SHP77 treated with DMSO at 0.1 percent for 48 hours (cell line): ENCODE data around the gene NAGS.
"Not testable (repeated sequence)": the region's sequence is repeated elsewhere in the genome, so short reads cannot be mapped to it uniquely, and the experiment has no call there.

ENCODE experiments used
- DNase-seq: peaks from one replicate; lab custom pipeline; 2025; lab: John Stamatoyannopoulos, UW

Gene NAGS, protein sequence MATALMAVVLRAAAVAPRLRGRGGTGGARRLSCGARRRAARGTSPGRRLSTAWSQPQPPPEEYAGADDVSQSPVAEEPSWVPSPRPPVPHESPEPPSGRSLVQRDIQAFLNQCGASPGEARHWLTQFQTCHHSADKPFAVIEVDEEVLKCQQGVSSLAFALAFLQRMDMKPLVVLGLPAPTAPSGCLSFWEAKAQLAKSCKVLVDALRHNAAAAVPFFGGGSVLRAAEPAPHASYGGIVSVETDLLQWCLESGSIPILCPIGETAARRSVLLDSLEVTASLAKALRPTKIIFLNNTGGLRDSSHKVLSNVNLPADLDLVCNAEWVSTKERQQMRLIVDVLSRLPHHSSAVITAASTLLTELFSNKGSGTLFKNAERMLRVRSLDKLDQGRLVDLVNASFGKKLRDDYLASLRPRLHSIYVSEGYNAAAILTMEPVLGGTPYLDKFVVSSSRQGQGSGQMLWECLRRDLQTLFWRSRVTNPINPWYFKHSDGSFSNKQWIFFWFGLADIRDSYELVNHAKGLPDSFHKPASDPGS

GRCh38 chr17:44004077-44004760 lies at the start of gene NAGS:
TSS of gene NAGS (plus strand) at chr17:44004622. CDS start at chr17:44004664, 42 bp downstream.
- no peak for DNase-seq

DNA sequence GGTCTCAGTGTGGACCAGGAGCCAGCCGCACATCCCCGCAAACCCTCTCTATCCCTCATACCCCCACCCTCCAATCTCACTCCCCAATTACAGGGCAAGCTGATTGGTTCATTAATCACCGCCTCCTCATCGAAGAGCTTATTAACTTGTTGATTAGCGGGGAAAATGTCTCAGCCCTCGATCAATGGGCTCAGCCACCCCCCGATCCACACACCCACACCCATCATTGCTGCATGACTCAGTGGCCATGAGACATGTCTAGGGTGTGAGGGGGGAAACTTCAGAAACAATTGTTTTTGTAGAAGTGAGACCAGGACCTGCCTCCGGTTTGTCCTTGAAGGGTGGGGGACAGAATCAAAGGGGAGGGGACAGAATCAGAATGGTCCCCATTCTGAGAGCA lies 48.2 kb upstream of the NAGS start:
- DNase-seq: no peak

DNA sequence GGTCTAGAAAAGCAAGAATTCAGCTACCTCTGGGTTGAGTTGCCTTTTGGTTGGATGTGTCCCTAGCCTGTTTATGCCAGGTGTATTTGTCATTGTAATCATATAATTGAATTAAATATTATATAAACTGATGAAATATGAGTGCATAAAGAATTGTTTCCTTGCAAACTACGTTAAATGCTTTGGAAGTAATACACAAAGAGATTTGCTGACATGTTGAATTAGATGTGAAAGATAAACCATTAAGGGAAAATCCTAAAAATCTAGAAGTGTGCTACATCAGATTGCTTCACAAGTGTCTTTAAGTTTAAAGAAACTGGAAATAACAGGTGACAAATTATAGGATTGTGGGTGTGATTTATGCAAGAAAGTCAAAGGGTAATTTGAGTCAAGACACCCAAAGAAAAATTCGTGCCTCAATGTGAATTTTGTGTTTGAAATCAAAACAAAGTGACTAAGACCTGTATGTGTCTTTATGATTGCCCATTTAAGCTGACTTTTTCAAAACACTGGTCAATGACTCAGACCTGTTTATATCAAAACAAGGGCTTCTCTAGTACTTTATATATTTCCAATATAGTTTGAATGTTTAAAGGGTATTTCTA lies 45.6 kb upstream of the NAGS start:
- no peak for DNase-seq

- not testable (repeated sequence) for DNase-seq
Observed at GRCh38 chr17:43961292-43961691, 43.1 kb upstream of the NAGS start.

- DNase-seq: no peak
Observed at GRCh38 chr17:43961954-43962353, 42.5 kb upstream of the NAGS start.

GRCh38 chr17:43962479-43962878 lies 41.9 kb upstream of the NAGS start:
- no peak for DNase-seq

- DNase-seq: no peak
Observed at GRCh38 chr17:43966276-43966675, 38.1 kb upstream of the NAGS start.

- DNase-seq: no peak
Observed at GRCh38 chr17:43967251-43967875, 37.1 kb upstream of the NAGS start.

- DNase-seq: no peak
Observed at GRCh38 chr17:43970366-43970765, 34.1 kb upstream of the NAGS start.

DNA sequence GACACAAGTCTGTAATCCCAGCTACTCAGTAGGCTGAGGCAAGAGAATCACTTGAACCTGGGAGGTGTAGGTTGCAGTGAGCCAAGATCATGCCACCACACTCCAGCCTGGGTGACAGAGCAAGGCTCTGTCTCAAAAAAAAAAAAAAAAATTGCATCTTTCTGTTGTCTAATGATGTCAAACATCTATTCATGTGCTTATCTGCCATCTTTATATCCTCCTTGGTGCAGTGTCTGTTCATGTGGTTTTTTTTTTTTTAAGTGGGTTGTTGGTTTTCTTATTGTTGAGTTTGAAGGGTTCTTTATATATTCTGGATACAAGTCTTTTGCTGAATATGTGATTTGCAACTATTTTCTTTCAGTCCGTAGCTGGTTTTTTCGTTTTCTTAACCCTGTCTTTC lies 33.0 kb upstream of the NAGS start:
- not testable (repeated sequence) for DNase-seq

- not testable (repeated sequence) for DNase-seq
Observed at GRCh38 chr17:43972444-43973212, 31.8 kb upstream of the NAGS start.

DNA sequence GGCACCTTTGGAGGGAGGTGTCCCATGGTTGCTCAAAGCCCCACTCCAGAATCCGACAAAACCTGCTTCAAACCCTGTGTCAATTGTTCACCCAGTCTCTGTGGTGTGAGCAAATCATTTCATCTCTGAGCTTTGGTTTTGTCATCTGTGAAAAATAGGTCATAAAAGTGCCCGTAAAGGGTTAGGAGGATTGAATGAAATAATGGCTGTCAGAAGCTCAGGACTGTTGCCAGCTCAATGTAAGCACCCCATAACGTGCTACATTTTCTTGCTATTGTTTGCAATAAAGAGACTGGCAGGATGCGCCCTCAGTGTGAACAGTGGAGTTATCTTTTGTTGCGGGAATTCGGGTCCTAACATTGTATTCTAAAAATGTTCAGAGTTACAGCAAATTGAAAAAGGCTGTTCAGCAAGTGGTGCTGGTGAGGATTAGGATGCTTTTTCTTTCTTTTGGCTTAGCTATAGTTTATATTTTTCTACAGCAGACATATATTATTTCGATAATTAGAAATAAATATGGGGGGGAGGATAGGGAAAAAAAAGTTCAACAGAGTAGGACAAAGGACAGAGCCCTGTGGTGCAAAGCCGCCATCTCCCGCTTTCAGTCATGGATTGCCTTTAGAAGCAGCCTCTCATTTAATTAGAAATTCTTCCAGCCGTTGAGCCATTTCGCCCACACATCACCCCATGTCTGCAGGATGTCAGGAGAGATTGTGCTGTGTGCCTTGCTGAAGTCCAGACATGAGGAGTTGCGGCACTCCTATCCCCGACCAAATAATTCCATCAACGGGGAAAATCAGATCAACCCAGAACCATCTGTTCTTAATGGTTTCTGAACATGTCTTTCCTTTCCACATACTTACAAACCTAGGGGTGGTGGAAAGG lies 29.8 kb upstream of the NAGS start:
- no peak for DNase-seq

DNA sequence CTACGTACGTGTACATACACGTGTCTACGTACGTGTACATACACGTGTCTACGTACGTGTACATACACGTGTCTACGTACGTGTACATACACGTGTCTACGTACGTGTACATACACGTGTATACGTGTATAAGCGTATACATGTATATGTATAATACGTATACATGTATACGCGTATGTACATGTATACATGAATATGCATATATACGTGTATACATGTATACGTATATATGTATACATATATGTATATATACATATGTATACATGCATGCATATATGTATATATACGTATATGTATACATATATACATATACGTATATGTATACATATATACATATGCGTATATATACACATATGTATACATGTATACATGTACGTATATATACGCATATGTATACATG lies 28.5 kb upstream of the NAGS start:
- no peak for DNase-seq

DNA sequence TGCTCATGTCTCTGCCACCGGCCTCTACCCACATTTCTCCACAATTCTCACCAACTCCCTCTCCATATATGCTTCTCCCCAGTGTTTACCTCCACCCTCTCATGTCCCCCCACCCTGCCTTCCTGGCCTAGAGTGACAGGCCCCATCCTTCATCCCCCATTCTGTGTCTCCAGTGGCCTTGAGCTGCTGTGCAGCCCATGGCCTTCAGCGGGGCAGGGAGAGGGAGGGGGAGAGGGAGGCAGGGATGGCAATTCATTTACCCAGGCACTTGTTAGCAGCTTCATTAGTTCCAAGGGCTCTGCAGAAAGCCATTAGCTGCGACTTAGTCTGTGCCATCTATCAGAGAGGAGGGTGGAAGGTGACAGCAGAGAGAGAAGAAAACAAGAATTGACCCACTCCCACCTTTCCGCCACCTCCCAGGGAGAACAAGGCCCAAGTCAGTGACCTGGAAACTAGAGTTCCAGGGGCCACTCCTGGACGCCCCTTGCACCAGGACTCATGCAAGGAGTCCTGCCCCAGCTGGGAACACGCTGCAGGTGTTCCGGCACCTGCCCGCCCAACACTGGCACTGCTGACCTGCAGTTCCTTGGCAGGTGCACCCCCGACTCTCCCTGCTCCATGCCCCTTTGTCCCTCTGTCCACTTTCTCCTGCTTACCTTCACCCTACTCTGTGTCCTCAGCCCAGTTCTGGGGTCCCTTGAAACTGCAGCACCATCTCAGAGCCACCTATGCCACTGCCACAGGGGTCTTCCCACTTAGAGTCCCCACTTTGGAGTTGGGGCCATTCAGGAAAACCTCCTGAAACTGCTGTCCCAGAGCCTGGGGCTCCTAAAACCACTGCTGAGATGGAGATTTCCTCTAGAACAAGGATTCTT lies 27.2 kb upstream of the NAGS start:
- DNase-seq: no peak

DNA sequence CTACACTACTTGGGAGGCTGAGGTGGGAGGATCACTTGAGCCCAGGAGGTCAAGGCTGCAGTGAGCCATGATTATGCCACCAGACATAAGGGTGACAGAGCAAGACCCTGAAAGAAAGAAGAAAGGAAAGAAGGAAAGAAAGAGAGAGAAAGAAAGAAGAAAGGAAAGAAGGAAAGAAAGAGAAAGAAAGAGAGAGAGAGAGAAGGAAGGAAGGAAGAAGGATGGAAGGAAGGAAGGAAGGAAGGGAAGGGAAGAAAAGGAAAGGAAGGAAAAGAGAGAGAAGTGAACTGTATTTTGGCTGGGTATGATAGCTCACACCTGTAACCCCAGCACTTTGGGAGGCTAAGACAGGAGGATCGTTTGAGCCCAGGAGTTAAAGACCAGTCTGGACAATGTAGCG lies 26.3 kb upstream of the NAGS start:
- DNase-seq: no peak

- DNase-seq: no peak
Observed at GRCh38 chr17:43979011-43979410, 25.4 kb upstream of the NAGS start.

DNA sequence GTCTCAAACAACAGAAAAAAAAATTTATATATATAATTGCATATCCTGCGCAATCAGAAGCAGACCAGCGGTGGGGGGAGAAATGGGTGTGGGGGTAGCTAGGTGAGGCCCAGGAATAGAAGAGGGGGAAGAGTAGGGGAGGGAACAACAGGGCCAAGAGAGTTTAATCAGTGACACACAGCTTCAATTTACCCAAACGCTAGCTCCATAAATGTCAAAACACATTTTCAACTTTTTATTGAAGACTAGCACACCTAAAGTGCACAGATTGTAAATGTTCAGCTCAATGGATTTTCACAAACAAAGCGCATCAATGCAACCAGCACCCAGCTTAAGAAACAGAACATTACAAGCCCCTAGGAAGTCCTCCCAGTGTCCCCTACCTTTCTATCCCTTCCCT lies 24.8 kb upstream of the NAGS start:
- no peak for DNase-seq

- no peak for DNase-seq
Observed at GRCh38 chr17:43982171-43982570, 22.3 kb upstream of the NAGS start.

GRCh38 chr17:43983196-43983514 lies 21.3 kb upstream of the NAGS start:
- DNase-seq: no peak
